Colonic mucosa (tissue), 4 donors: ENCODE results near the gene CD27. TPM values are rescaled to one million over a fixed set of nuclear protein-coding genes. Genes with fewer than 3 reads are reported as not detected.

Experiments used
- DNase-seq: peaks from one replicate; pipeline ENCODE4 v3.0.0-alpha.2; 2020
- H3K27ac ChIP-seq: fragments of 200-600 bp; one replicate; pipeline ENCODE4 v1.8.0; 2021
- H3K27me3 ChIP-seq: fragments of 200-600 bp; one replicate; pipeline ENCODE4 v1.8.0; 2021
- H3K36me3 ChIP-seq: fragments of 200-600 bp; one replicate; pipeline ENCODE4 v1.8.0; 2021
- H3K4me1 ChIP-seq: fragments of 200-600 bp; one replicate; pipeline ENCODE4 v1.8.0; 2021; ENCODE audit warnings: mild to moderate bottlenecking
- H3K4me3 ChIP-seq: fragments of 200-600 bp; one replicate; pipeline ENCODE4 v1.8.0; 2021
- H3K9ac ChIP-seq, 2 donors: one replicate each; pipeline ENCODE4 v1.7.0; 2013; ENCODE audit warnings: control low read depth in 2 of 2, low read depth in 2 of 2, low read length in 2 of 2
- H3K9me3 ChIP-seq: fragments of 200-600 bp; one replicate; pipeline ENCODE4 v1.8.0; 2021
- intact Hi-C: fragments of 100-400 bp; cut with DNase I; formaldehyde crosslinking; loops from one replicate; pipeline ENCODE4 v1.14.1; 2022
- total RNA-seq, 2 donors: library from RNA; stranded (reverse); fragmentation: NEBNext Ultra II Directional in 1 of 2; extraction: Animal tissue kit (Norgen Biotek cat#: 25700) in 1 of 2; gene quantifications; one replicate each; pipeline ENCODE4 v1.2.1, GENCODE V29; 2021
- TF ChIP-seq, protein P1 (sequence below): fragments of 200-600 bp; IDR thresholded peaks from one replicate; pipeline ENCODE4 v1.8.0; 2022; ENCODE audit warnings: antibody characterized with exemption, mild to moderate bottlenecking
- donor health status: healthy.
- donor health status: DM: no; HTN: no; CAD: no.
- donor health status: DM: no; HTN: no; CAD: no.

CD27 gene
- total RNA-seq, 2 donors from 2014 or later = 1.9 to 2.4 TPM

DNA sequence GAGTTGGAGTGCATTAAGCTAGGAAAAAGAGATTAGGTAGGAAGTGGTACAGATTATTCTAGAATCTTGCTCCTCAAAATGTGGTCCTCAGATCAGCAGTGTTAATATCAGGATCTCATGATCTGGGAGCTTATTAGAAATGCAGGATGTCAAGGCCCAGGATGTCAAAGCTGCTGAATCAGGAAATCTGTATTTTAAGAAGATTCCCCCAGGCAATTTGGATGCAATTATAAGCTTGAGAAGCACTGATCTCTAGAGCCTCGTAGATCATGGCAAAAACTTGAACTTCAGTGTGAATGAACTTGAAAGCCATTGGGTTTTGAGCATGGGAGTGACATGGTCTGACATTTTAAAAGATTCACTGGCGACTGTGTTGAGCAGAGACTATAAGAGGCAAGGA, 55.7 kb downstream of the CD27 start:
- Histone ChIP-seq H3K27me3 (no peaks in the 10 kb centered on the region), H3K27ac (no peak overlapping the region), H3K36me3 (no peaks in the 10 kb centered on the region), H3K9ac (no peak overlapping the region), H3K4me3 (no peak overlapping the region), H3K9me3 (no peaks in the 10 kb centered on the region), H3K4me1 (no peaks in the 10 kb centered on the region)
- no peak for DNase-seq
- TF ChIP-seq, protein P1, sequence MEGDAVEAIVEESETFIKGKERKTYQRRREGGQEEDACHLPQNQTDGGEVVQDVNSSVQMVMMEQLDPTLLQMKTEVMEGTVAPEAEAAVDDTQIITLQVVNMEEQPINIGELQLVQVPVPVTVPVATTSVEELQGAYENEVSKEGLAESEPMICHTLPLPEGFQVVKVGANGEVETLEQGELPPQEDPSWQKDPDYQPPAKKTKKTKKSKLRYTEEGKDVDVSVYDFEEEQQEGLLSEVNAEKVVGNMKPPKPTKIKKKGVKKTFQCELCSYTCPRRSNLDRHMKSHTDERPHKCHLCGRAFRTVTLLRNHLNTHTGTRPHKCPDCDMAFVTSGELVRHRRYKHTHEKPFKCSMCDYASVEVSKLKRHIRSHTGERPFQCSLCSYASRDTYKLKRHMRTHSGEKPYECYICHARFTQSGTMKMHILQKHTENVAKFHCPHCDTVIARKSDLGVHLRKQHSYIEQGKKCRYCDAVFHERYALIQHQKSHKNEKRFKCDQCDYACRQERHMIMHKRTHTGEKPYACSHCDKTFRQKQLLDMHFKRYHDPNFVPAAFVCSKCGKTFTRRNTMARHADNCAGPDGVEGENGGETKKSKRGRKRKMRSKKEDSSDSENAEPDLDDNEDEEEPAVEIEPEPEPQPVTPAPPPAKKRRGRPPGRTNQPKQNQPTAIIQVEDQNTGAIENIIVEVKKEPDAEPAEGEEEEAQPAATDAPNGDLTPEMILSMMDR = no peak
- intact Hi-C loops = no loop called here

Other genes with a start within 250 kb of the CD27 start
- 100 to 1,000 TPM; 589 to 665 TPM for gene CD9, start 244.6 kb upstream of the CD27 start, total RNA-seq
- gene PLEKHG6, start 134.3 kb upstream of the CD27 start, total RNA-seq = 100 to 1,000 TPM; 107 to 123 TPM
- gene TNFRSF1A, start 102.9 kb upstream of the CD27 start, total RNA-seq = 100 to 1,000 TPM; 116 to 164 TPM
- gene SCNN1A, start 69.4 kb upstream of the CD27 start, total RNA-seq = 100 to 1,000 TPM; 158 to 188 TPM
- 100 to 1,000 TPM in 1 of 2 donors, 10 to 100 TPM in 1; 84.8 to 129 TPM for gene LTBR, start 60.8 kb upstream of the CD27 start, total RNA-seq
- gene TAPBPL, start 7.1 kb downstream of the CD27 start, total RNA-seq = 10 to 100 TPM; 44.9 to 57.8 TPM
- 1 to 10 TPM; 3.9 to 4.1 TPM for gene VAMP1, start 25.7 kb downstream of the CD27 start, total RNA-seq
- 100 to 1,000 TPM; 132 to 220 TPM for gene MRPL51, start 48.3 kb downstream of the CD27 start, total RNA-seq
- 10 to 100 TPM; 35.9 to 94.1 TPM for gene NCAPD2, start 49.1 kb downstream of the CD27 start, total RNA-seq
- gene GAPDH, start 89.6 kb downstream of the CD27 start, total RNA-seq = 1,000 to 10,000 TPM; 3,442 to 3,768 TPM
- gene IFFO1, start 111.1 kb downstream of the CD27 start, total RNA-seq = 1 to 10 TPM; 2.5 to 4.1 TPM
- gene NOP2, start 123.3 kb downstream of the CD27 start, total RNA-seq = 10 to 100 TPM; 19.1 to 39.6 TPM
- gene CHD4, start 162.4 kb downstream of the CD27 start, total RNA-seq = 100 to 1,000 TPM; 153 to 199 TPM
- 10 to 100 TPM; 27.0 to 32.7 TPM for gene LPAR5, start 191.0 kb downstream of the CD27 start, total RNA-seq
- gene ACRBP, start 202.5 kb downstream of the CD27 start, total RNA-seq = 1 to 10 TPM; 1.6 to 1.9 TPM
- 10 to 100 TPM; 20.0 to 33.8 TPM for gene ING4, start 218.2 kb downstream of the CD27 start, total RNA-seq
- 10 to 100 TPM; 50.0 to 53.6 TPM for gene ZNF384, start 244.4 kb downstream of the CD27 start, total RNA-seq